ENCODE measurements around the gene PRLR.

The PRLR gene

GRCh38 chr5:35004200-35004599 is 226.1 kb downstream of the PRLR start:
- TF ChIP-seq CTCF (IDR thresholded peaks at IDR 0.05; ENCODE audit: low read depth, low read length) (no peak), MYC (IDR thresholded peaks at IDR 0.05; ENCODE audit: low read depth, low read length) (no peak), MAX (IDR thresholded peaks at IDR 0.05; ENCODE audit: low read depth, low read length) (no peak)
- DNase-seq (ENCODE audit: low read depth) = no peak
- no peak overlapping the region for H3K4me3 ChIP-seq (ENCODE audit: low read depth, low read length)

DNA sequence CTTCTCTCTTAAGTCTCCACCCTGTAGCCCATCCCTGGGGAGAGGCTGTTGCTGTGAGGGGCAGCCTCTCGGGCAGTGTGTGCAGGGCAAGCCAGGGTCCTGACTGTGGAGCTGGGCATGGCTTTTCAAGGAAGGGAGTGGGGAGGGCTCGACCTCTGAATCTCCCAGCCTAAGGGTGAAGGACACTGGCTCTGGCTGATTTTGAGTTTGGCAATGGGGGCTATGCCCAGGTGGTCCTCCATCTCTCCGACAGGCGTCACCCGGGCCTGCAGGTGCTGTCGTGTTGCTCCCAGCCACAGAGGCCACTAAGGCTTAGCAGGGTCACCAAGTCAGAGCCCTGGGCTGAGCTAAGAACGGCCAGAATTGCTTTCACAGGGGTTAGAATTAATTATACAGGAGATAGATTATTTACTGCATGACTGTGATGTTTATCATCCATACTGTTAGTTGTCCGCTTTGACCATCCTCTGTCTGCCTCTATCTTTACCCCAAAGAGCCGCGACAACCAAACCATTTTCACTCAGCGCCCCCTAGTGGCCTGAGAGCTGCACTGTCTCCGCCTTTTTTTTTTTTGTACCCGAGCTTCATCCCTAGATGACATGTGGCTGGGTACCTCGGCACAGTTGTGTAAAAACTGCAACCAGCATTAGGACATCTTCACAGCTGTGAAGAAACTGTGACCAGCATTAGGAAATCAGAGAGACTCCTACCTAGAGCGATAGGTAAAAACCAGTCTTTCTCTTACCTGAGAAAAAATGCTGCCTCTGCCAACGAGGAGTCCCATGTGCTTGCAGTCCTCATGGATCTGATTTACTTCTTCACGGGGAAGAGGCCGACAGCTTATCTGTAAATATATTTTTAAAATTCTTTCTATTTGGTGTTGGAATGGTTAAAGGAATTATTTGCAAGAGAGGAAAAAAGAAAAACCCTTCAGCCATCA is 227.0 kb downstream of the PRLR start:
- TF ChIP-seq POLR2A (IDR thresholded peaks at IDR 0.05; ENCODE audit: extremely low read depth, insufficient read length) = no peak
- peak; percentile 70 for TF ChIP-seq MAX (IDR thresholded peaks at IDR 0.05; ENCODE audit: low read depth, low read length)
- peak; percentile 95 for TF ChIP-seq CTCF (IDR thresholded peaks at IDR 0.05; ENCODE audit: low read depth, low read length)
- peak; percentile 78 for TF ChIP-seq MYC (IDR thresholded peaks at IDR 0.05; ENCODE audit: low read depth, low read length)
- H3K4me3 ChIP-seq (ENCODE audit: low read depth, low read length) = no peak overlapping the region
- peak; percentile 66 for DNase-seq (ENCODE audit: low read depth)

DNA sequence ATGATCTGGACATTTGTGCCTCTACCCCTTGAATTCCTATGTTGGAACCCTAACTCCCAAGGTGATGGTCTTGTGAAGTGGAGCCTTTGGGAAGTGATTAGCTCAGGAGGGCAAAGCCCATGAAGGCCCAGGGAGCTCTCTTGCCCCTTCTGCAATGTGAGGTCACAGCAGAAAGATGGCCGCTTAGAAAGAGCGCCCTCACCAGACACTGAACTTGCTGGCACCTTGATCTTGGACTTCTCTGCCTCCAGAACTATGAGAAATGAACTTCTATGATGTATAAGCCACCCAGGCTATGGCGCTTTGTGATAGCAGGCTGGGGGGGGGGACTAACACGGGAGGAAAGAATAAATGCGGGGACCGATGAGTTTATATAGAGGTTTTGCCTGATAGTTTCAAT is 227.8 kb downstream of the PRLR start:
- DNase-seq (ENCODE audit: low read depth) = no peak
- TF ChIP-seq POLR2A (IDR thresholded peaks at IDR 0.05; ENCODE audit: extremely low read depth, insufficient read length) (no peak), MYC (IDR thresholded peaks at IDR 0.05; ENCODE audit: low read depth, low read length) (no peak), CTCF (IDR thresholded peaks at IDR 0.05; ENCODE audit: low read depth, low read length) (no peak), MAX (IDR thresholded peaks at IDR 0.05; ENCODE audit: low read depth, low read length) (no peak)
- no peak overlapping the region for H3K4me3 ChIP-seq (ENCODE audit: low read depth, low read length)

DNA sequence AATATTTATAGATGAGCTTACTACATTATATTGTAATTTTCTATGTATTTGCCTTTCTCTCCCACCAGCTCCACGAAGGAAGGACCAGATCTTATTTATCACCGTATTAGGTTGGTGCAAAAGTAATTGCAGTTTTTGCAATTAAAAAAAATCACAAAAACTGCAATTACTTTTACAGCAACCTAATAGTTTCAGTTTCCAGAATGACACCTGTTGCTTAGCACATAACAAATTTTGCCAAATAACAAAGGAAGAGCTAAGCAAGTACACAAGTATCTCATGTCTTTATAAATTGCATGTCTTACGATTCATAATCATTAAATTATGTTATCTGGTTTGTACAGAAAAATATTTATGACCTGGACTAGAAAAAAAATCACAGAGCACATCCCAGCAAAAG is 228.4 kb downstream of the PRLR start:
- H3K4me3 ChIP-seq (ENCODE audit: low read depth, low read length) = no peak overlapping the region
- no peak for DNase-seq (ENCODE audit: low read depth)
- TF ChIP-seq CTCF (IDR thresholded peaks at IDR 0.05; ENCODE audit: low read depth, low read length) (no peak), MAX (IDR thresholded peaks at IDR 0.05; ENCODE audit: low read depth, low read length) (no peak), MYC (IDR thresholded peaks at IDR 0.05; ENCODE audit: low read depth, low read length) (no peak), POLR2A (IDR thresholded peaks at IDR 0.05; ENCODE audit: extremely low read depth, insufficient read length) (no peak)

All from NB4 (cell line).